ENCODE results near the gene TM2D1. TPM values are rescaled to one million over a fixed set of nuclear protein-coding genes. Genes with fewer than 3 reads are reported as not detected.

Gene TM2D1
- total and polyA plus RNA-seq, 4 donors = 13.7 to 33.4 (median 25.7) TPM

DNA sequence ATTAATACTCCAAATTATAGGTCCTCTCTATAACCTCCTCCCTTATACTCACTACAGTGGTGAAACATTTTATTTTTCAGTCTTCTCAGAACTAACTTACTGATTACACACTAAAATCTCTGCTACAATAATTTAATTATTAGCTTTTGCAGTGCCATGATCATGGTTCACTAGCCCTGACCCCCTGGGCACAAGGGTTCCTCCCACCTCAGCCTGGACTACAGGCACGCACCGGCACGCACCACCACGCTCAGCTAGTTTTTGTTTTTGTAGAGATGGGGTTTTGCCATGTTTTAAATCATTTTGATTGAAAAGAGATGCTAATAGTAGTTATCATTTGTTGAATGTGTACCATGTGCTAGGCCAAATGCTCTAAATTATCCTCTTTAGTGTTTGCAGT, 23.6 kb upstream of the TM2D1 start:
- DNase-seq (ENCODE audit: low spot score) = no peak
- Histone ChIP-seq H3K4me3 (ENCODE audit: low read depth in 1 of 3, low read length in 3 of 3) (no peak overlapping the region), H3K36me3 (ENCODE audit: control insufficient read depth in 4 of 4, insufficient read depth in 3 of 4, low read depth in 1 of 4, low read length in 3 of 4) (no peaks in the 10 kb centered on the region), H3K9ac (ENCODE audit: low read depth in 1 of 2, low read length in 2 of 2) (no peak overlapping the region), H3K9me3 (ENCODE audit: control insufficient read depth in 4 of 4, low read length in 3 of 4) (no peaks in the 10 kb centered on the region), H3K27ac (ENCODE audit: low read depth in 1 of 2, low read length in 2 of 2) (no peak overlapping the region), H3K27me3 (ENCODE audit: control insufficient read depth in 4 of 4, insufficient read depth in 4 of 4, low read length in 3 of 4) (no peaks in the 10 kb centered on the region), H3K4me1 (ENCODE audit: control insufficient read depth in 4 of 4, insufficient read depth in 4 of 4, low read length in 3 of 4) (peaks cover 4 to 33% (median 11%) of the 10 kb centered on the region in 4 donors)
- TF ChIP-seq, protein P1, sequence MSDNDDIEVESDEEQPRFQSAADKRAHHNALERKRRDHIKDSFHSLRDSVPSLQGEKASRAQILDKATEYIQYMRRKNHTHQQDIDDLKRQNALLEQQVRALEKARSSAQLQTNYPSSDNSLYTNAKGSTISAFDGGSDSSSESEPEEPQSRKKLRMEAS (IDR thresholded peaks at IDR 0.05) = no peak
- TF ChIP-seq FOXA1 (IDR thresholded peaks at IDR 0.05) = no peak
- TF ChIP-seq GABPA (IDR thresholded peaks at IDR 0.05 in 1 of 2, conservative IDR thresholded peaks at IDR 0.05 in 1 of 2) = no peak
- no peak for TF ChIP-seq RXRA (IDR thresholded peaks at IDR 0.05)
- TF ChIP-seq TAF1 (conservative IDR thresholded peaks at IDR 0.05) = no peak
- TF ChIP-seq RAD21 (IDR thresholded peaks at IDR 0.05) = no peak
- TF ChIP-seq YY1 (IDR thresholded peaks at IDR 0.05) = no peak
- TF ChIP-seq SP1 (IDR thresholded peaks at IDR 0.05) = no peak
- TF ChIP-seq, protein P2, sequence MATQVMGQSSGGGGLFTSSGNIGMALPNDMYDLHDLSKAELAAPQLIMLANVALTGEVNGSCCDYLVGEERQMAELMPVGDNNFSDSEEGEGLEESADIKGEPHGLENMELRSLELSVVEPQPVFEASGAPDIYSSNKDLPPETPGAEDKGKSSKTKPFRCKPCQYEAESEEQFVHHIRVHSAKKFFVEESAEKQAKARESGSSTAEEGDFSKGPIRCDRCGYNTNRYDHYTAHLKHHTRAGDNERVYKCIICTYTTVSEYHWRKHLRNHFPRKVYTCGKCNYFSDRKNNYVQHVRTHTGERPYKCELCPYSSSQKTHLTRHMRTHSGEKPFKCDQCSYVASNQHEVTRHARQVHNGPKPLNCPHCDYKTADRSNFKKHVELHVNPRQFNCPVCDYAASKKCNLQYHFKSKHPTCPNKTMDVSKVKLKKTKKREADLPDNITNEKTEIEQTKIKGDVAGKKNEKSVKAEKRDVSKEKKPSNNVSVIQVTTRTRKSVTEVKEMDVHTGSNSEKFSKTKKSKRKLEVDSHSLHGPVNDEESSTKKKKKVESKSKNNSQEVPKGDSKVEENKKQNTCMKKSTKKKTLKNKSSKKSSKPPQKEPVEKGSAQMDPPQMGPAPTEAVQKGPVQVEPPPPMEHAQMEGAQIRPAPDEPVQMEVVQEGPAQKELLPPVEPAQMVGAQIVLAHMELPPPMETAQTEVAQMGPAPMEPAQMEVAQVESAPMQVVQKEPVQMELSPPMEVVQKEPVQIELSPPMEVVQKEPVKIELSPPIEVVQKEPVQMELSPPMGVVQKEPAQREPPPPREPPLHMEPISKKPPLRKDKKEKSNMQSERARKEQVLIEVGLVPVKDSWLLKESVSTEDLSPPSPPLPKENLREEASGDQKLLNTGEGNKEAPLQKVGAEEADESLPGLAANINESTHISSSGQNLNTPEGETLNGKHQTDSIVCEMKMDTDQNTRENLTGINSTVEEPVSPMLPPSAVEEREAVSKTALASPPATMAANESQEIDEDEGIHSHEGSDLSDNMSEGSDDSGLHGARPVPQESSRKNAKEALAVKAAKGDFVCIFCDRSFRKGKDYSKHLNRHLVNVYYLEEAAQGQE (IDR thresholded peaks at IDR 0.05) = no peak
- TF ChIP-seq, protein P3, sequence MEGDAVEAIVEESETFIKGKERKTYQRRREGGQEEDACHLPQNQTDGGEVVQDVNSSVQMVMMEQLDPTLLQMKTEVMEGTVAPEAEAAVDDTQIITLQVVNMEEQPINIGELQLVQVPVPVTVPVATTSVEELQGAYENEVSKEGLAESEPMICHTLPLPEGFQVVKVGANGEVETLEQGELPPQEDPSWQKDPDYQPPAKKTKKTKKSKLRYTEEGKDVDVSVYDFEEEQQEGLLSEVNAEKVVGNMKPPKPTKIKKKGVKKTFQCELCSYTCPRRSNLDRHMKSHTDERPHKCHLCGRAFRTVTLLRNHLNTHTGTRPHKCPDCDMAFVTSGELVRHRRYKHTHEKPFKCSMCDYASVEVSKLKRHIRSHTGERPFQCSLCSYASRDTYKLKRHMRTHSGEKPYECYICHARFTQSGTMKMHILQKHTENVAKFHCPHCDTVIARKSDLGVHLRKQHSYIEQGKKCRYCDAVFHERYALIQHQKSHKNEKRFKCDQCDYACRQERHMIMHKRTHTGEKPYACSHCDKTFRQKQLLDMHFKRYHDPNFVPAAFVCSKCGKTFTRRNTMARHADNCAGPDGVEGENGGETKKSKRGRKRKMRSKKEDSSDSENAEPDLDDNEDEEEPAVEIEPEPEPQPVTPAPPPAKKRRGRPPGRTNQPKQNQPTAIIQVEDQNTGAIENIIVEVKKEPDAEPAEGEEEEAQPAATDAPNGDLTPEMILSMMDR (IDR thresholded peaks at IDR 0.05; ENCODE audit: low read depth, low read length, missing input control) = no peak
- TF ChIP-seq, protein P4, sequence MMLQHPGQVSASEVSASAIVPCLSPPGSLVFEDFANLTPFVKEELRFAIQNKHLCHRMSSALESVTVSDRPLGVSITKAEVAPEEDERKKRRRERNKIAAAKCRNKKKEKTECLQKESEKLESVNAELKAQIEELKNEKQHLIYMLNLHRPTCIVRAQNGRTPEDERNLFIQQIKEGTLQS (IDR thresholded peaks at IDR 0.05) = no peak
- no peak for TF ChIP-seq NR2F2 (IDR thresholded peaks at IDR 0.05)
- no peak for TF ChIP-seq EGR1 (IDR thresholded peaks at IDR 0.05; ENCODE audit: low read depth in 2 of 2)
- TF ChIP-seq FOXA2 (IDR thresholded peaks at IDR 0.05) = no peak
- no peak for TF ChIP-seq HNF4G (IDR thresholded peaks at IDR 0.05)
- TF ChIP-seq, protein P5, sequence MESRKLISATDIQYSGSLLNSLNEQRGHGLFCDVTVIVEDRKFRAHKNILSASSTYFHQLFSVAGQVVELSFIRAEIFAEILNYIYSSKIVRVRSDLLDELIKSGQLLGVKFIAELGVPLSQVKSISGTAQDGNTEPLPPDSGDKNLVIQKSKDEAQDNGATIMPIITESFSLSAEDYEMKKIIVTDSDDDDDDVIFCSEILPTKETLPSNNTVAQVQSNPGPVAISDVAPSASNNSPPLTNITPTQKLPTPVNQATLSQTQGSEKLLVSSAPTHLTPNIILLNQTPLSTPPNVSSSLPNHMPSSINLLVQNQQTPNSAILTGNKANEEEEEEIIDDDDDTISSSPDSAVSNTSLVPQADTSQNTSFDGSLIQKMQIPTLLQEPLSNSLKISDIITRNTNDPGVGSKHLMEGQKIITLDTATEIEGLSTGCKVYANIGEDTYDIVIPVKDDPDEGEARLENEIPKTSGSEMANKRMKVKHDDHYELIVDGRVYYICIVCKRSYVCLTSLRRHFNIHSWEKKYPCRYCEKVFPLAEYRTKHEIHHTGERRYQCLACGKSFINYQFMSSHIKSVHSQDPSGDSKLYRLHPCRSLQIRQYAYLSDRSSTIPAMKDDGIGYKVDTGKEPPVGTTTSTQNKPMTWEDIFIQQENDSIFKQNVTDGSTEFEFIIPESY (IDR thresholded peaks at IDR 0.05) = no peak
- no peak for TF ChIP-seq HNF4A (conservative IDR thresholded peaks at IDR 0.05)
- no peak for TF ChIP-seq JUND (IDR thresholded peaks at IDR 0.05)
- 85% methylated on average over 4 of the region's 4 CpGs for WGBS

Measured in liver (tissue), 9 donors.